Caco-2 (cell line): Measurements from ENCODE around the gene SELENOO. TPM values are rescaled to one million over a fixed set of nuclear protein-coding genes. Genes with fewer than 3 reads are reported as not detected.

Source experiments
- BruUV-seq: library from RNA; stranded (reverse); fragments of 400-500 nt; replicated peaks from 2 replicates; lab custom pipeline; 2021; lab: Mats Ljungman, UMichigan
- CTCF ChIA-PET: fragments of 300-600 bp; sonication (Branson Sonifier 250); formaldehyde crosslinking; loops from one replicate; lab custom pipeline; 2022; ENCODE audit warnings: antibody characterized with exemption; lab: Charles Lee
- POLR2A ChIA-PET: fragments of 300-600 bp; sonication (Branson Sonifier 250); formaldehyde crosslinking; loops from one replicate; lab custom pipeline; 2022; ENCODE audit warnings: antibody characterized with exemption; lab: Charles Lee
- DNase-seq, 2 experiments: peaks; one replicate each; pipeline versions ENCODE4 v3.0.0 to v3.0.0-alpha.2; 2020 to 2022
- H3K27me3 ChIP-seq: replicated peaks from 2 replicates; pipeline ENCODE4 v1.6.0; 2011; ENCODE audit warnings: low read length; ENCODE audit not compliant: control insufficient read depth, insufficient read depth
- H3K36me3 ChIP-seq: 2 replicates; pipeline ENCODE4 v1.5.1; 2011; ENCODE audit warnings: low read length; ENCODE audit not compliant: control insufficient read depth, insufficient read depth
- H3K4me1 ChIP-seq: fragments of 250-450 bp; sonication (Bioruptor Pico); 2 replicates; pipeline ENCODE4 v1.5.1; 2020; ENCODE audit warnings: mild to moderate bottlenecking
- H3K4me3 ChIP-seq: 2 replicates; pipeline ENCODE4 v1.5.1; 2011; ENCODE audit warnings: low read depth, mild to moderate bottlenecking, control low read depth, low read length
- H3K9me3 ChIP-seq: fragments of 250-450 bp; sonication (Bioruptor Pico); 2 replicates; pipeline ENCODE4 v1.5.1; 2020; ENCODE audit warnings: mild to moderate bottlenecking, moderate library complexity
- H3K27ac Mint-ChIP-seq: one replicate; pipeline ENCODE4 v1.8.0; 2022; ENCODE audit warnings: mixed read lengths; ENCODE audit not compliant: unreplicated experiment
- H3K27me3 Mint-ChIP-seq: one replicate; pipeline ENCODE4 v1.8.0; 2022; ENCODE audit warnings: mixed read lengths; ENCODE audit not compliant: insufficient read depth, unreplicated experiment
- H3K36me3 Mint-ChIP-seq: one replicate; pipeline ENCODE4 v1.8.0; 2022; ENCODE audit warnings: mild to moderate bottlenecking, mixed read lengths; ENCODE audit not compliant: insufficient read depth, unreplicated experiment
- H3K4me1 Mint-ChIP-seq: one replicate; pipeline ENCODE4 v1.8.0; 2022; ENCODE audit warnings: low read depth, mixed read lengths; ENCODE audit not compliant: unreplicated experiment
- H3K4me3 Mint-ChIP-seq: one replicate; pipeline ENCODE4 v1.8.0; 2022; ENCODE audit warnings: mild to moderate bottlenecking, moderate library complexity, mixed read lengths; ENCODE audit not compliant: unreplicated experiment
- H3K9me3 Mint-ChIP-seq: one replicate; pipeline ENCODE4 v1.8.0; 2022; ENCODE audit warnings: mixed read lengths; ENCODE audit not compliant: unreplicated experiment
- intact Hi-C: fragments of 100-400 bp; cut with micrococcal nuclease; formaldehyde crosslinking; loops from one replicate; pipeline ENCODE4 v1.10.0; 2022; ENCODE audit not compliant: unreplicated experiment
- total RNA-seq: library from RNA; stranded (reverse); gene quantifications from 2 replicates; pipeline ENCODE4 v1.2.3, GENCODE V29; 2022
- TF ChIP-seq, protein P1 (sequence below), 2 experiments: fragments of 200-600 bp in 1 of 2; IDR thresholded peaks; 1 replicate in 1 of 2; 2 replicates in 1 of 2; pipeline versions ENCODE4 v1.5.1 to v1.8.0; 2011 to 2022; ENCODE audit warnings: antibody characterized with exemption in 1 of 2, control low read depth in 1 of 2, inconsistent platforms in 1 of 2, low read depth in 1 of 2, low read length in 1 of 2, mild to moderate bottlenecking in 1 of 2, moderate library complexity in 1 of 2; ENCODE audit not compliant: insufficient read depth in 1 of 2, severe bottlenecking in 1 of 2, unreplicated experiment in 1 of 2

Gene SELENOO
- total RNA-seq, 1 experiment from 2014 or later = 29.3 TPM

DNA sequence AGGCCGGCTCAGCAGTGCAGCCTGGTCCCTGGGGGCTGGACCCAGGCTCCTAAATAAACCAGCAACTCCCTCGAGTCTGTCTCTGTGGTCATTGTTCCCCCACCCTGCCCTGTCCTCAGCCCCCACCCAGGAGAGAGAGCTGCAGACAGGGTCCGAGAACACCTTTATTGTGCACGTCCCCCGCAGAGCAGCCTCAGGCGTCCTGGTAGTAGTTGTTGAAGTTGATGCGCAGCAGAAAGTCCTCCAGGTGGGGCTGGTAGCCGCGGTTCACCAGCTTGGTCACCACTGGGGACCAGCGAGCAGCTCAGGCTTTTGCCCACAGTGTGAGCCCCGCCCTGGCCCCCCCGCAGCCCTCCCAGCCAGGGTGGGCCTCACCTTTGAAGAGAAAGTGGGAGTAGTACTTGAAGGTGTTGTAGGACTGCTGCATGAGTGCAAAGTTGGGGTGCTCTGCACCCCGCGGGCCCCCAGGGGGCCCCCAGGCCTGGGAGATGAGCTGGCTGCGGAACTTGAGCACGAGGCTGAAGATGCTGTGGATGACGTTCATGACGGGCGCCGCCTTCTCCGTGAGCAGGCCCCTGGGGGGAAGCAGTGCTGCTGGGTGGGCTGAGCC is 16.8 kb downstream of the SELENOO start:
- no peaks in the 10 kb centered on the region; the same call in 1 of the 2 replicates for H3K36me3 ChIP-seq
- Mint-ChIP-seq H3K4me1 (no peaks in the 10 kb centered on the region), H3K36me3 (peaks cover 66% of the 10 kb centered on the region), H3K9me3 (no peaks in the 10 kb centered on the region), H3K27me3 (no peaks in the 10 kb centered on the region), H3K4me3 (no peak overlapping the region), H3K27ac (no peak overlapping the region)
- TF ChIP-seq, protein P1, sequence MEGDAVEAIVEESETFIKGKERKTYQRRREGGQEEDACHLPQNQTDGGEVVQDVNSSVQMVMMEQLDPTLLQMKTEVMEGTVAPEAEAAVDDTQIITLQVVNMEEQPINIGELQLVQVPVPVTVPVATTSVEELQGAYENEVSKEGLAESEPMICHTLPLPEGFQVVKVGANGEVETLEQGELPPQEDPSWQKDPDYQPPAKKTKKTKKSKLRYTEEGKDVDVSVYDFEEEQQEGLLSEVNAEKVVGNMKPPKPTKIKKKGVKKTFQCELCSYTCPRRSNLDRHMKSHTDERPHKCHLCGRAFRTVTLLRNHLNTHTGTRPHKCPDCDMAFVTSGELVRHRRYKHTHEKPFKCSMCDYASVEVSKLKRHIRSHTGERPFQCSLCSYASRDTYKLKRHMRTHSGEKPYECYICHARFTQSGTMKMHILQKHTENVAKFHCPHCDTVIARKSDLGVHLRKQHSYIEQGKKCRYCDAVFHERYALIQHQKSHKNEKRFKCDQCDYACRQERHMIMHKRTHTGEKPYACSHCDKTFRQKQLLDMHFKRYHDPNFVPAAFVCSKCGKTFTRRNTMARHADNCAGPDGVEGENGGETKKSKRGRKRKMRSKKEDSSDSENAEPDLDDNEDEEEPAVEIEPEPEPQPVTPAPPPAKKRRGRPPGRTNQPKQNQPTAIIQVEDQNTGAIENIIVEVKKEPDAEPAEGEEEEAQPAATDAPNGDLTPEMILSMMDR (IDR thresholded peaks at IDR 0.05; ENCODE audit: insufficient read depth in 1 of 2, low read depth in 1 of 2, low read length in 1 of 2, severe bottlenecking in 1 of 2, unreplicated experiment in 1 of 2) = no peak
- ChIA-PET CTCF (no interaction called here), POLR2A (no interaction called here)
- H3K4me3 ChIP-seq = no peak overlapping the region
- H3K27me3 ChIP-seq = no peaks in the 10 kb centered on the region
- intact Hi-C loops = no loop called here
- no peaks in the 10 kb centered on the region for H3K4me1 ChIP-seq
- no TSS peak for BruUV-seq
- no peaks in the 10 kb centered on the region for H3K9me3 ChIP-seq
- DNase-seq = no peak

DNA sequence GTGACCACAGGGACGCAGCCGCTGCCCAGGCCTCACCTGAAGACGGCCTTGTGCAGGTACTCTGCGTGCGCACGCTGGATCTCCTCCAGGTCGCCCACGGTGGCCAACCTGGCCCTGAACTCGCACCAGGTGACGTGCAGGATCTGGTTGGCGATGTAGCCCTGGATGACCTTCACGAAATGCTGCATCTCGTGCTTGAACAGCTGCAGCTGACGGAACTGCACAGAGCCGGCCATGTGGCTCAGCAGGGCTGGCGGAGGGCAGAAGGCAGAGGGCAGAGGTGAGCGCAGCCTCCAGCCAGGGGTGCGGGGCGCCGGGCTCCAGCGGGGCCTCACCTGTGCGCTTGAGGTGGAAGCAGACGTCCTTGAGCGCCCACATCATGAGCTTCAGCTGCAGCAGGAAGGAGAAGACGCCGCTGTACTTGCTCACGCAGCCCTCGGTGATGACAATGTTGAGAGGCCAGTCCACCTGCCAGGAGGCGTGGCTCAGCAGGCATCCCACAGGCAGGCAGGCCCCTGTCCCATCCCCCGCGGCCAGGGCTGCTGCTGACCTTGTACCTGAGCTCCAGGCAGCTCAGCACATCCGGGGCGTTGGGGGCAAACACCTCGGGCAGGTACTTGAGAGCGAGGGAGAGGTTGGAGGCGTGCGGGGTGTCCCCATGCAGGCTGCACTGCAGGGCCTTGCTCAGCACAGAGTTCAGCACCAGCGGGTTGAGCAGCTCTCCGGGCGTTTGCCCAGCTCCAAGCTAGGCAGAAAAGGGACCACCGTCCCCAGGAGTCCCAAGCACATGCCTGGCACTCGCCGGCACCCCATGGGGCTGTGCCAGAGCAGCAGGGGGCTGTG is 17.6 kb downstream of the SELENOO start:
- H3K27me3 ChIP-seq = no peaks in the 10 kb centered on the region

More for the DNA sequence above, 17.6 kb downstream of the SELENOO start:
- Histone ChIP-seq H3K4me1 (no peaks in the 10 kb centered on the region), H3K4me3 (no peak overlapping the region), H3K9me3 (no peaks in the 10 kb centered on the region), H3K36me3 (no peaks in the 10 kb centered on the region; the same call in 1 of the 2 replicates)
- peak in 1 of 2 experiments; percentile 38 for DNase-seq
- Mint-ChIP-seq H3K27ac (no peak overlapping the region), H3K9me3 (no peaks in the 10 kb centered on the region), H3K4me3 (no peak overlapping the region), H3K4me1 (no peaks in the 10 kb centered on the region), H3K36me3 (peaks cover 59% of the 10 kb centered on the region), H3K27me3 (no peaks in the 10 kb centered on the region)
- TF ChIP-seq, protein P1 (IDR thresholded peaks at IDR 0.05; ENCODE audit: insufficient read depth in 1 of 2, low read depth in 1 of 2, low read length in 1 of 2, severe bottlenecking in 1 of 2, unreplicated experiment in 1 of 2) = no peak
- intact Hi-C loops = no loop called here
- ChIA-PET CTCF (no interaction called here), POLR2A (no interaction called here)
- no TSS peak for BruUV-seq
